Stimulated activated CD8-positive, alpha-beta memory T cell treated with anti-CD3 and anti-CD28 coated beads, Interleukin-15, amount 100 ng/mL, for 48 hours (primary cell): ENCODE measurements around the gene TUBG1.
A peak's percentile ranks its signal among the peaks of the same experiment; 100 is the strongest.
"Not testable (repeated sequence)": the region's sequence is repeated elsewhere in the genome, so short reads cannot be mapped to it uniquely, and the experiment has no call there.

Experiments
- DNase-seq, 2 donors: peaks; one replicate each; pipeline ENCODE4 v3.0.0-alpha.2; 2020; ENCODE audit warnings: low read depth in 2 of 2

The TUBG1 gene

DNA sequence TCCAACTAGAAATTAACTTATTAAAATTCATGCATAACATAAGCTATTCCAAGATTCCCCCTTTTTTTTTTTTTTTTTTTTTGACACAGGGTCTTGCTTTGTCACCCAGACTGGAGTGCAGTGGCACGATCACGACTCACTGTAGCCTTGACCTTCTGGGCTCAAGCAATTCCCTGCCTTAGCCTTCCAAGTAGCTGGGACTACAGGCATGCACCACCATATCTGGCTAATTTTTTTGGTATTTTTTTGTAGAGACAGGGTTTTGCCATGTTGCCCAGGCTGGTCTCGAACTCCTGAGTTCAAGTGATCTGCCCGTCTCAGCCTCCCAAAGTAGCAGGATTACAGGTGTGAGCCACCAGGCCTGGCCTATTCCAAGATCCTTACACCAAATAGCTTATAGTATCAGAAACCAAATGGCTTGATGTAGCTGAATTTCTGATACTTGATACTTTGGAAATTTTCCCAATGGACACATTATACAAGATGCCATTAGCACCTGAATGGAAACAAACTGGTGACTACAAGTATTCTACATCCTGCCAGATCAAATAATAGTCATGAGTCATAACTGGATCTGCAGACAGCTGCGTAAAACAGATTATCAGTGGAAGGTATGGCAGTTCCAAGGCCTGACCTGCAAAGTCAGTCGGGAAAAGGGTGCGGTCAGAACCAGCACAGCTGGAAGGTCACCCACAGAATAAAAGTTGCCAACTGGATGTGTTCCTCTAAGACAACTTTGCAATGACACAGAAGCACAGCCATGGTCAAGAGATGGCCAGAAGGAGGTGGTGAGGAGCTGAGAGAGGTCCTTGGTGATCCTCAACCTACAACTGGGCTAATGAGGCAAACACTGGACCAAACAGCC is 14.5 kb downstream of the TUBG1 start:
- no peak for DNase-seq

DNA sequence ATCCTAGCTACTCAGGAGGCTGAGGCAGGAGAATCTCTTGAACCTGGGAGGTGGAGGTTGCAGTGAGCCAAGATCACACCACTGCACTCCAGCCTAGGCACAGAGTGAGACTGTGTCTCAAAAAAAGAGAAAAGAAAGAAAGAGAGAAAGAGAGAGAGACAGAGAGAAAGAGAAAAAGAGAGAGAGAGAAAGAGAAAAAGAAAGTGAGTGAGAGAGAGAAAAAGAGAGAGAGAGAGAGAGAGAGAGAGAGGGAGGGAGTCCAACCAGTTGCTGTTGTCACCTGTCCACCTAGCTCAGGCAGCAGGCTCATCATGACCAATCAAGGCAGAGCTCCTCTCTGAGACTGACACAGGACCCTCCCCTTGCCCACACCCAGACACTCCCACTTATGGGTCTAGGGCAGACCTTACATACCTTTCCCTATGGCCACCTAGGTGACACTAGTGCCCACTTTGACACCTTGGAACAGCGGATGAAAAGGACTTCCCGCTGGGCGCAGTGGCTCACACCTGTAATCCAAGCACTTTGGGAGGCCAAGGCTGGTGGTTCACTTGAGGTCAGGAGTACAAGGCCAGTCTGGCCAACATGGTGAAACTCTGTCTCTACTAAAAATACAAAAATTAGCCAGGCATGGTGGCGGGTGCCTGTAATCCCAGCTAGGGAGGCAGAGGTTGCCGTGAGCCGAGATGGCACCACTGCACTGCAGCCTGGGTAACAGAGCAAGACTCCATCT is 17.7 kb downstream of the TUBG1 start:
- DNase-seq = not testable (repeated sequence)

DNA sequence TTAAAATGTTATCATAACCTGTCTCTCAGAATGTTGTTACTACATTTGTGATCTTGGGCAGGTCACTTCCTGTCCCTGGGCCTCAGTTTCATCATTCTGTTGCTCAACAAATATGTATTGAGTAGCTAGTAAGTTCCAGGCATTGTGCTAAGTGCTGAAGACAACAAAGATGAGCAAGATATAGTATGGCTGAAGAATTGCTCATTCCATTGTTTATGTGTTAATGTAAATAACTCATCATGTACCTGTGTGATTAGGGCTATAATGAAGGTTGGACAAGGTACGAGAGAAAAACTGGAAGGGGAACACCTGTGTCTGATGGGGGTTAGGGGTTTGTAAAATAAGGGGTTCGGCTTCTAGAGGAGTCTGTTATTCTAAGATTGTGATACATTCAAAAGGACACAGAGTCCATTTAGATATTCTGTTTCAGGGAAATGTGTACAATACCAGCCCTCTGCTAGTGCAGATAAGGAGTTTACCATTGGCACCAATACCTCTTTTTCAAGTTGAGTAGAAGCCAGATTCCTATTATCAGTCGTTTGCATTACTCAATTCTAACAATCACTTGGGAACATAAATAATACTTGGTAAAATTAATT is 20.0 kb downstream of the TUBG1 start:
- no peak for DNase-seq

DNA sequence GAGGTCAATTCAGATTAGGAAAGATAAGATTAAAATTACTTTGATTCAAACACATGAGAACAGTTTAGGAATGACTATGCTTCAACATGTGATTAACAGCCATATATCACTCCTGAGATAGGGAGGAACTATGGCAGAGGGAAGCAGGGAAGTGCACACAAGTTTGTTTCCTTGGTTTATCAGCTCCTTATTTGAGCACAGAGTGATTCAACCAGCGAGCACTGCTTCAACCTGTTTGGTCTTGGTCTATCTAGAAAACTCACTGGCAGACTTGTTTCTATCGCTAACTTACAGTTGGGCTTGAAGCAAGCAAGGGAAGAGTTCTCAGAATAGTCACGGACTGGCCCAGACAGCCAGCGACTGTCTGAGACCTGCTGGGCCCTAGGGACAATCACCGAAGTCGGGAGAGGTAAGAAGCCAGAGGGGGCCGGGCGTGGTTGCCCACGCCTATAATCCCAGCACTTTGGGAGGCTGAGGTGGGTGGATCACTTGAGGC is 23.5 kb downstream of the TUBG1 start:
- DNase-seq = no peak

DNA sequence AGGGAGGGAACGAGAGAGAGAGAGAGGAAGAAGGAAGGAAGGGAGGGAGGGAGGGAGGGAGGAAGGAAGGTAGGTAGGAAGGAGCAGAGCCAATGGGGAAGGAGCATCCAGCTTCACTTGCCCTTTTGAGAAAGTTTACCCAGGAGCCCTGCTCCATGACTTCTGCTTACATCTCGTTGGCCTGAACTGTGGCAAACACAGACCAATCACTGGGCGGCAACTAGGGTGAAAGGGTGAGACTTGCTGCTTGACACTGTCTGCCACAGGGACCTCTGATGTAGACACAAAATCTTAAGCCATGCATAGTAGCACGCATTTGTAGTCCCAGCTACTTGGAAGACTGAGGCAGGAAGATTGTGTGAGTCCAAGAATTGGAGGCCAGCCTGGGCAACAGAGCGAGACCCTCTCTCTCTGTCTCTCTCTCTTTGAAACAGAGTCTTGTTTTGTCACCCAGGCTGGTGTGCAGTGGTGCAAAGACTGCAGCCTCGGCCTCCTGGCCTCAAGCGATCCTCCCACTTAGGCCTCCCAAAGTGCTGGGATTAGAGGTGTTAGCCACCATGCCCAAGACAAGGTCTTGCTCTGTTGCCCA is 30.1 kb downstream of the TUBG1 start:
- no peak for DNase-seq

DNA sequence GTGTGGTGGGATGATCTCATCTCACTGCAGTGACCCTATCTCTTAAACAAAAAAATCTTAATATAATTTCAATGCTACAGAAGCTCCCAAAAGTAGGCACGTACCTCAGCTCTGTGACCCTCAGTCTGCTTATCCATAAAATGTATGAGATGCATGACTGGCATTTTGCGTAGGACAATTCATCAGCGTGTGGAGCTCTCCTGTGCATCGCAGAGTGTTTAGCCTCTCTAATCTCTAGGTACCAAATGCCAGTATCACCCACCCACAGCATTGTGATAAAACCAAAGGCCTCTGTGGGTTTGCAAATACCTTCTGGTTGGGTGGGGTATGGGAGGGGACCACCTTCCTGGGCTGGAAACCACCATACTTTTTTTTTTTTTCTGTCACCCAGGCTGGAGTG is 30.6 kb downstream of the TUBG1 start:
- DNase-seq = no peak

DNA sequence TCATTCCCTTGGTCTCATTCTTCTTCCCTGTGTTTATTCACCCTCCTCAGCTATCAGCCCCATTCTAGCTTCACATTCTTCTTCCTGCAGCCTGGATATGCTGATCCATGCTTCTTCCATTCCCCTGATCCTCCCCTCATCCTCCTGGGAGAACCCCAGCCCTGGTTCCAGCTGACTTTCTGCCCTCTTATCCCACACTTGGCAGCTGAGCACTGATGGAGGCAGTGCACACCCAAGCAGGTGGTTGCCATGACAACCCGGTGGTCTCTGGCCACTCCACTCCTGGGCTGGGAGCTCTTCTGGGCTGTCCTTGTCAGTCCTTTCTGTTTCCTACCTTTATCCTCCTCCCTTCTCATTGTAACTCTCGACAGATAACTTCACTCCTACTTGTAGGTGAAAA is 32.9 kb downstream of the TUBG1 start:
- DNase-seq = no peak

DNA sequence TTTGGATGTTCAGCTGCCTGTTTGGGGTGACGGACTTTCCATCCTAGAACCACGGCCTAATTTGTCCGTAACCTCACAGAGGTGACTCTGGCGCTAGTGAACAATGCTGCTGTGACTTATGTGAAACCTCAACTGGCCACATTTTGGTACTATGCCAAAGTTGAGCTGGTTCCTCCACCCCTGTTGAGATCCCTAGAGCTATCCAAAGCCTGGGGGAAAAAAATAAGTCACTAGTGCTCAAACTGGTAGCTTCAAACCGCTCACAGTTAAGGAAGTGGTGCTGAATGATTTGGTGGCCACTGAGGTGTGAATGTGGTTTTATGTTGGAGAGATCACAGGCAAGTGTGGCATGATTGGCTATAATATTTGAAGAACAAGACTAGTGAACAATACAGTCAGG is 38.3 kb downstream of the TUBG1 start:
- DNase-seq = no peak

DNA sequence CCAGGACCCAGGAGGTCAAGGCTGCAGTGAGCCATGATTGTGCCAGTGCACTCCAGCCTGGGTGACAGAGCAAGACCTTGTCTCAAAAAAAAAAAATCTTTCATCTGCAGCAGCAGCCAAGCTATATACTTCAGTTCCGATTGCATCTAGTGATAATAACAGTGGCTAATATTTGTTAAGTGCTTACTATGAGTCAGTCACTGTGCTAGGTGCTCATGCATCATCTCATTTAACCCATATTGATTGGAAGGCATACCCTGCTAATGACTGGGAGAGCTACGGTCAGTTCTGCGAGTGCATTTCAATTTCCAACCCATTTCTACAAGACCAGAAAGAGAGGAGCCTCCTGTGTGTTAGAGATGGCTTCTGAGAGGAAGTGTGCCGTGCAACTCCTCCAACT is 41.9 kb downstream of the TUBG1 start:
- DNase-seq = no peak

DNA sequence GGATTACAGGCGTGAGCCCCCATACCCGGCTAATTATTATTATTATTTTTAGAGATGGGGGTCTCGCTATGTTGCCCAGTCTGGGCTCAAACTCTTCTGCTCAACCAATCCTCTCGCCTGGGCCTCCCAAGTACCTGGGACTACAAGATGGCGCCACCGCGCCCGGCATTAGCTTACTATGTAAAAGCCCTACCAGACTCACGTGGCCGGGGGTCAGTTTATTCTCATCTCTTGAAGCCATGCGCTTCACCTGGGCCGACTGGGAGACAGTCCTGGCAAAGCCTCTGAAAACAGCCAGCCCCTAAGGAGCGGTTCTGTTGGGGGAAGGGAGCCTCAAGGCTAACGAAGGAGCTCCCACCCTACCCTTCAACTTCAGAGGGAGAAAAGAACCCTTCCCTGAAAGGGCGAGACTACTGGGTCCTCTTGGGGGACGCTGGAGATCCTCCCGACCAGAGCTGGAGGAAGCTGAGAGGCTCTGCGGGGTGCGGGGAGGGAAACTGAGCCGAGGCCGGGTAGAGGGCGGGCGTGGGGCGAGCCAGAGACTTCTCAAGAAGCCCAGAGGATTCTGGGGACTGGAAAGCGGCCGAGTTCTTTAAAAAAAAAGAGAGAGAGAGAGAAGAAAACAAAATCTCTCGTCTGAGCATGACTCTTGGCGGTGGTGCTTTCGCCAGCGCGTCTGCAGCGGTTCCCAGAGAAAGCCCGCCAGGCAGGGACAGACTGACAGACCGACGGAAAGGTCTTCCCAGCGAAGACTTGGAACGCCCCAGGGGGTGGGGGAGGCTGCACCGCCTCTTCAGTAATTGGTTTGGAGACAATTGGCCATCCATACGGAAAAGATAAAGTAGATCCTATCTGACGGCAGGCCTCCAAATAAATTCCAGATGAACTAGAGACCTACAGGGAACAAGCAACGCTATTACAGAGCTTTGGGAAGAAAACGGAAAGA is 44.0 kb downstream of the TUBG1 start:
- no peak for DNase-seq

DNA sequence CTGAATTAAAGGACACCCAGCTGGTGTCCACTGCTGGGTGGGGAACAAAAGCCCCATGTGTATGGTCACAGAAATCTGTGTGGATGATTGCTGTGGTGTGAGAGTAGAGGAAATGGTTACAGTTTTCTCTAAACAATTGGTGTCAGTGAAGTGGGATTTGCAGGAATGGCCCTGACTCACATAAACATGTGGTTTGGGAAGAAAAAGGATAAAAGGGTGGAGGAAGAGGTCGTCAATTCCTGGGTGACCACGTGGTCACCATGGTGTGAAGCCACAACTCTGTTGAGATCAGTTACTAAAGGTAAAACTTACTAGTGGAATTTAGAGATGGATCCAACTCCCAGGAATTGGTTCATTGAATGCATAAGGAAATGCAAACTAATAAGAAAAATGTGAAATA is 46.0 kb downstream of the TUBG1 start:
- DNase-seq = no peak

DNA sequence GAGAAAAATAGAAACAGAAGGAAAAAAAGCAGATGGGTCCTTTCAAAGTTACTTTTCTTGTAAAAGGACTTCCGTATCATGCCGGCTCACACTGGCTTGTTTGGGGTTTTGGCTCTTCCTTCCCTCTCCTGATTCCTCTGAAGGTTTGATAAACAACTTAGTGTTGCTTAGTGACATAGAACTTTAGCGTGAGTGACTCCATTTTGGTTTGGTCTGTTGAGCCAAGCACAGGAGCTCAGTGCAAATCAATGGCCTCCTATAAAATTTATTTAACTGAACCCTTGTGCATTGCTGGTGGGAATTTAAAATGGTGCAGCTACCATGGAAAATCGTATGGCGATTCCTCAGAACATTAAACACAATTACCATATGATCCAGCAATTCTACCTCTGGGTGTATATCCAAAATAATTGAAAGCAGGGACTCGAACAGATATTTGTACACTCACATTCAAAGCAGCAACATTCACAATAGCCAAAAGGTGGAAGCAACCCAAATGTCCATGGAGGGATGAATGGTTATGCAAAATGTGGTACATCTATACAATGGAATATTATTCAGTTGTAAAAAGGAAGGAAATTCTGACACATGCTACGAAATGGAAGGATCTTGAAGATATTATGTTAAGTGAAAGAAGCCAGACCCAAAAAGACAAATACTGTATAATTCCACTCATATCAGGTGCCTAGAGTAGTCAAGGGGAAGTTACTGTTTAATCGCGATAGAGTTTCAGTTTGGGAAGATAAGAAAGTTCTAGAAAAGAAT is 48.5 kb downstream of the TUBG1 start:
- DNase-seq = no peak

DNA sequence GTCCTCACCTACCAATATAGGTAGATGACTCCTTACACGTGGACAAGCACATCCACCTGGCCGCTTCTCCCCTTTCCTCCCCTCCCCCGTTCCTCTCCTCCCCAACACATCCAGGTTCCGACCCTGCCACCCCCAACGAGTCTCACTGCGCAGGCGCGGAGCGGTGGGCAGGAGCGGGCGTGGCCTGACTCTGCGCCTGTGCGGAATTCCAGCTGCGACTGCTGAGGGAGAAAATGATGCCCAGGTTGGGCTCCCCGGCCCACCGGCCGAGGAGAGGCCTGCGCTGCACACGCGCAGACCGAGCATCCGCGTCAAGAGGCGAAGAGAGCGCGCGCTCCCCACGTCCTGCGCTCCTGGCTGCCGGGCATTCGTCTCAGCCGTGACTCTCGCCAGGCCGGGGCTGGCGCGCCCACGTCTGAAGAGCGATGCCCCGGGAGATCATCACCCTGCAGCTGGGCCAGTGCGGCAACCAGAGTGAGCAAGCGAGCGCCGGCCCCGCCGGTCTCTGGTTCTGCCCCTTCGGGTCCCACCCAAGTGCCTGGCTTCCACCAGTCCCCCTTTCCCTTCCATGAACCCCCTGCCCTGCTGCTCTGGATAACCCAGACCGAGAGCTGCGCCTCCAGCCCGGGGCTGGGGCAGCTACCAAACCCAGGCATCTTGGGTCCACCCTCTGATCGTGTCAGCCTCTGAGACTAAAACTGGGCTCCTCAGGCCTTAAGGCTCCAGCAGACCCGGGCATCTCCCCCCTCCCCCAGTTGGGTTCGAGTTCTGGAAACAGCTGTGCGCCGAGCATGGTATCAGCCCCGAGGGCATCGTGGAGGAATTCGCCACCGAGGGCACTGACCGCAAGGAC is 49.8 kb downstream of the TUBG1 start, which contains the start of gene TUBG2:
TSS of gene TUBG2 (plus strand) at position 206 of the 853 bp plus-strand sequence. CDS start at position 426, 220 bp downstream.
- peak; percentile 70 to 72 for DNase-seq

DNA sequence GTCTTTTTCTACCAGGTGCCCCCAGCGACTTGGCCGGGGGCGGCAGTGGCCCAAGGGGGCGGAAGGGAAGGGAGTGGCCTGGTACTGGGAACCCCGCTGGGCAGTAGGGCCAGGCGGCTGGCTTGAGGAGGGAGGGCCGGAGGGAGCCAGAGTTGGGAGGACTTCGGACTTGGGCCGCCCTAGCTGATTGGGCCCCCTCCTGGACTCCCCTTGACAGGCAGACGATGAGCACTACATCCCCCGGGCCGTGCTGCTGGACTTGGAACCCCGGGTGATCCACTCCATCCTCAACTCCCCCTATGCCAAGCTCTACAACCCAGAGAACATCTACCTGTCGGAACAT is 50.4 kb downstream of the TUBG1 start:
- DNase-seq = not testable (repeated sequence)

DNA sequence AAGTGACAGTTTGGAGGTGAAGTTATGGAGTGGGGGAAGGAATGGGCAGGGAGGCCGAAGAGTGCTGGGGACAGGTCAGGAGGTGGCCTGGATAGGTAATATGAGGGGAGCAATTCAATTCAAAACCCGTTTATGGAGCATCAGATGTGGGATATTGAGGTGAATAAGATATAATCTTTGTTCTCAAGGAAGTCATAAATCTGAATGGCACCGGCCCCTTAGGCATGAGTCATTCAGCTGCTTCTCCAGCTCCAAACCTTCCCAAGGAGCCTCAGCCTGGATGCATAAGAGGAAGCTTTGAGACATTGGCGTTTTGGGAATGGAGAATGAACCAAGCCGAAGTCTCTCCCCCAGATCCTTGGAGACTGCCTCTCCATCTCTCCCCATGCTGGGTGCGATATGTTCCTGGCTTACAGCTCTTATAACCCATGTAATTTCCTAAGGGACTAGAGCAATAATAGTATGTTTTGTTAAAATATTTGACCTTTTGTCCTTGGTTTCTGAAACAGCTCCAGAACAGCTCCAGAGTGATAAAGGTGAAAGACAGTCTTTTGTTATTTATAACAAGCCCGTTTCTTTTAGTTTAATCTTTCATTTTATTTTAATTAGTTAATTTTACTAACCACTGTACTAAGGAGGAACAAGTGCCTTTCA is 51.3 kb downstream of the TUBG1 start:
- DNase-seq = no peak
